Measurements from ENCODE around the gene LRRC36.

The LRRC36 gene

GRCh38 chr16:67305216-67306071 lies 21.2 kb upstream of the LRRC36 start:
- H3K4me3 ChIP-seq (ENCODE audit: low read length): no peak overlapping the region
- TF ChIP-seq ZNF274 (IDR thresholded peaks at IDR 0.05; ENCODE audit: low read depth, low read length): no peak

- no peak overlapping the region for H3K4me3 ChIP-seq (ENCODE audit: low read length)
- no peak for TF ChIP-seq ZNF274 (IDR thresholded peaks at IDR 0.05; ENCODE audit: low read depth, low read length)
Measured at GRCh38 chr16:67310561-67310960, 16.1 kb upstream of the LRRC36 start.

DNA sequence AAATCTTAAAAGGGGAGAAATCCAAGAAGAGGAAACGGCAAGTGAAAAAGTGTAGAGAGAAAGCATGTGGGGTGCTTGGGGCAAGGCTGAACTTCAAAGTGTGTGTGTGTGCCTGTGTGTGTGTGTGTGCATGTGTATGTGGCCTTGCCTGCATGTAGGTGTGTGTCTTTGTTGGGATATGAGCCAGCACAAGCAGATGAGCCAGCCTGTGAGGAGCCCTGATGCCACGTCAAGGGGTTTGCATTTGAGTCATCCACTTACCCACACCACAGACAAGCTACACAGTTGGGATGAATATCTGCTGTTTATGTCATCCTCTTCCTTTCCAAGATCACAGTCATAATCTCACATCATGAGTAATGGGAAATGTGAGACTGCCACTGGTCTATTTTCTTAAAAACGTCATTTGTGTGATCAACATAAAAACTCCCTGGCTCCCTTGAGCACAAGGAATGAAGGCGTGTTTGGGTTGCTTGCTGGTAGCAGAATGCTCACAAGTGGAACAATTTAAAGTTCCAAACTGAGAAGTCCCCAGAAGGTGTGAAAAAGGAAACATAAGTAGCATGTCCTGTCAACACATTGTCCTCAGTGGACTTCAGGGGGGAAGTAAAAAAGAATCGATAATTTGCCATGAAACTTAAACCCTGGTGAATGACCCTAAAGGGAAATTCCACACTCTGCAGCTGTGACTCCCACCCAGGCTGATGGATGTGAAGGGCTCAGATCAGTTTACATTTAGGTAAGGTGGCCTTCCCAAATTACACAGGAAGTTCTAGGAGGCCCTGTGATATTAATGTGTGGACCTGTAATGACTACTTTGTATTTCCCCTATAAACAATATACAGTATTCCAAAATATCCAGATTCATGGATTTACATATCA lies 14.8 kb upstream of the LRRC36 start:
- no peak for TF ChIP-seq ZNF274 (IDR thresholded peaks at IDR 0.05; ENCODE audit: low read depth, low read length)
- no peak overlapping the region for H3K4me3 ChIP-seq (ENCODE audit: low read length)

GRCh38 chr16:67312719-67313118 lies 13.9 kb upstream of the LRRC36 start:
- H3K4me3 ChIP-seq (ENCODE audit: low read length): no peak overlapping the region
- TF ChIP-seq ZNF274 (IDR thresholded peaks at IDR 0.05; ENCODE audit: low read depth, low read length): no peak

GRCh38 chr16:67317853-67318252 lies 8.8 kb upstream of the LRRC36 start:
- H3K4me3 ChIP-seq (ENCODE audit: low read length): no peak overlapping the region

DNA sequence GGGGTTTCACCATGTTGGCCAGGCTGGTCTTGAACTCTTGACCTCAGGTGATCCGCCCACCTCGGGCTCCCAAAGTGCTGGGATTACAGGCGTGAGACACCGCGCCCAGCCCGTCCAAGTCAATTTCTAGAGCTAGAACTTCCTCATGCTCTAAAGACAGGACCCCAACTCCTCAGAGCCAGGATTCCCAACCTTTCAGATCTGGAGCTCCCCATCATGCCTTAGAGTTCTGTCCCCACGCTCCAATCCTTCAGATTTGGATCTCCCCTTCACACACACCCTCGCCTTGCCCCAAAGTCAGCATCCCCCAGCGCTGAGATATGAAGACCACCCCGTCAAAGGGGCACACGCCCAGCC lies 522 bp upstream of the LRRC36 start:
- TF ChIP-seq ZNF274 (IDR thresholded peaks at IDR 0.05; ENCODE audit: low read depth, low read length): no peak
- H3K4me3 ChIP-seq (ENCODE audit: low read length): peak overlapping the region; percentile 50; the same call in 1 of the 2 replicates

More at GRCh38 chr16:67317853-67318252, 8.8 kb upstream of the LRRC36 start:
- TF ChIP-seq ZNF274 (IDR thresholded peaks at IDR 0.05; ENCODE audit: low read depth, low read length): no peak

GRCh38 chr16:67327743-67328142 lies 1.1 kb downstream of the LRRC36 start:
- no peak for TF ChIP-seq ZNF274 (IDR thresholded peaks at IDR 0.05; ENCODE audit: low read depth, low read length)
- no peak overlapping the region for H3K4me3 ChIP-seq (ENCODE audit: low read length)

DNA sequence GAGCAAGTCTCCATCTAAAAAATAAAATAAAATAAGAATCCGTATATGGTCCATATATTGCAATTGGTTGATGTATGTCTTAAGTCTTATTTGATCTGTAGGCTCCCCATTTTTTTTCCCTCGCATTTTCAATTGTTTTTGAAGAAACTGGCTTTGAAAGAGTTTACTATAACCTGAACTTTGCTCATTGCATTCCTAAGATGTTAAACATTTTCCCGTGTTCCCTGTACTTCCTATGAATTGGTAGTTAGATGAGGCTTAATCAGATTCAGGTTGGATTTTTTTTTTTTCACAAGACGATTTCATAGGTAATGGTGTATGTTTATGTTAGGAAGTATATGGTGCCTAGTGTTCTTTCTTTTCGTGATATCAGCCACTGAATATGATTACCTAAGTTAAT lies 3.3 kb downstream of the LRRC36 start:
- no peak for TF ChIP-seq ZNF274 (IDR thresholded peaks at IDR 0.05; ENCODE audit: low read depth, low read length)
- H3K4me3 ChIP-seq (ENCODE audit: low read length): no peak overlapping the region

DNA sequence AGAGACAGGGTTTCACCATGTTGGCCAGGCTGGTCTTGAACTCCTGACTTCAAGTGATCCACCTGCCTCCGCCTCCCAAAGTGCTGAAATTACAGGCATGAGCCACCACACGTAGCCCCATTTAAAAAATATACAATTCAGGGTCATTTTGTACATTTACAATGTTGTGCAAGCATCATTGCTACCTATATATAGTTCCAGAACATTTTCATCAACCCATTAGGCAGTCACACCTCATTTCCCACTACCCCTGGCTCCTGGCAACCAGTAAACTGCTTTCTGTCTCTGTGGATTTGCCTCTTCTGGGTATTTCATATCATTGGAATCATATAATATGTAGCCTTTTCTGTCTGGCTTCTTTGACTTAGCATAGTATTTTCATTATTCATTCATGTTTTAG lies 6.7 kb downstream of the LRRC36 start:
- TF ChIP-seq ZNF274 (IDR thresholded peaks at IDR 0.05; ENCODE audit: low read depth, low read length): no peak
- no peak overlapping the region for H3K4me3 ChIP-seq (ENCODE audit: low read length)

GRCh38 chr16:67336116-67336515 lies 9.5 kb downstream of the LRRC36 start:
- H3K4me3 ChIP-seq (ENCODE audit: low read length): no peak overlapping the region
- no peak for TF ChIP-seq ZNF274 (IDR thresholded peaks at IDR 0.05; ENCODE audit: low read depth, low read length)

GRCh38 chr16:67336648-67337047 lies 10.0 kb downstream of the LRRC36 start:
- H3K4me3 ChIP-seq (ENCODE audit: low read length): no peak overlapping the region
- TF ChIP-seq ZNF274 (IDR thresholded peaks at IDR 0.05; ENCODE audit: low read depth, low read length): no peak

- no peak overlapping the region for H3K4me3 ChIP-seq (ENCODE audit: low read length)
- TF ChIP-seq ZNF274 (IDR thresholded peaks at IDR 0.05; ENCODE audit: low read depth, low read length): no peak
Measured at GRCh38 chr16:67339453-67339852, 12.8 kb downstream of the LRRC36 start.

DNA sequence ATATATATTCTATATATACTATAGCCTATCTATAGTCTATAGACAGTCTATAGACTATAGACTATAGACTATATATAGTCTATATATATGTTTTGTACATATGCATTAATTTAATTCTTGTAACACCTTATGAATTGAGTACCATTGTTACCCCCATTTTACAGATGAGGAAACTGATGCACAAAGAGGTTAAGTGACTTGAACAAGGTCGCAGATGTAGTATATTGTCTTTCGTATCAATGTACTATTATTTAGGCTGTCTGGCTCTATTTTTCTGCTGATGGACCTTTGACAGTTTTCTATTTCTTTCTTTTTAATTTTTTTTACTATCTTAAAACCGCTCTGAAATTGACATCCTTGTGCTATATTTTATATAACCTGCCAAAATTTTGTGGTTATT lies 14.6 kb downstream of the LRRC36 start:
- no peak overlapping the region for H3K4me3 ChIP-seq (ENCODE audit: low read length)
- no peak for TF ChIP-seq ZNF274 (IDR thresholded peaks at IDR 0.05; ENCODE audit: low read depth, low read length)

- TF ChIP-seq ZNF274 (IDR thresholded peaks at IDR 0.05; ENCODE audit: low read depth, low read length): no peak
- H3K4me3 ChIP-seq (ENCODE audit: low read length): no peak overlapping the region
Measured at GRCh38 chr16:67342616-67343015, 16.0 kb downstream of the LRRC36 start.

- H3K4me3 ChIP-seq (ENCODE audit: low read length): no peak overlapping the region
- TF ChIP-seq ZNF274 (IDR thresholded peaks at IDR 0.05; ENCODE audit: low read depth, low read length): no peak
Measured at GRCh38 chr16:67345401-67345800, 18.8 kb downstream of the LRRC36 start.

Measured in GM08714 (cell line).